A673 (cell line): ENCODE measurements around the gene OR2Y1. TPM values are rescaled to one million over a fixed set of nuclear protein-coding genes. Genes with fewer than 3 reads are reported as not detected.

ENCODE experiments used
- BruUV-seq: library from RNA; stranded (reverse); fragments of 400-500 nt; replicated peaks from 2 replicates; lab custom pipeline; 2021; lab: Mats Ljungman, UMichigan
- CTCF ChIA-PET: fragments of 300-600 bp; sonication (Branson Sonifier 250); formaldehyde crosslinking; loops from one replicate; lab custom pipeline; 2022; ENCODE audit warnings: antibody characterized with exemption; lab: Charles Lee
- POLR2A ChIA-PET: fragments of 300-600 bp; sonication (Branson Sonifier 250); formaldehyde crosslinking; loops from one replicate; lab custom pipeline; 2022; ENCODE audit warnings: antibody characterized with exemption; ENCODE audit not compliant: low non-redundant PET; lab: Charles Lee
- DNase-seq: peaks from one replicate; pipeline ENCODE4 v3.0.0-alpha.2; 2015; ENCODE audit warnings: low spot score
- H3K27ac ChIP-seq: fragments of 200-600 bp; sonication (generic); 2 replicates; pipeline ENCODE4 v1.5.1; 2016; ENCODE audit warnings: mixed run types, low read depth, mild to moderate bottlenecking, mixed read lengths, antibody characterized with exemption, low read length; ENCODE audit not compliant: poor library complexity, severe bottlenecking
- H3K27me3 ChIP-seq: fragments of 200-600 bp; sonication (generic); replicated peaks from 2 replicates; pipeline ENCODE4 v1.6.1; 2017; ENCODE audit warnings: mixed run types, low read depth, mild to moderate bottlenecking, mixed read lengths, antibody characterized with exemption, low read length; ENCODE audit not compliant: insufficient read depth, poor library complexity
- H3K36me3 ChIP-seq: fragments of 200-600 bp; sonication (generic); 2 replicates; pipeline ENCODE4 v1.6.1; 2016; ENCODE audit warnings: mixed run types, mild to moderate bottlenecking, mixed read lengths, antibody characterized with exemption, low read length; ENCODE audit not compliant: insufficient read depth, poor library complexity, severe bottlenecking
- H3K4me1 ChIP-seq: fragments of 200-600 bp; sonication (generic); 2 replicates; pipeline ENCODE4 v1.6.1; 2017; ENCODE audit warnings: mixed run types, mild to moderate bottlenecking, mixed read lengths, antibody characterized with exemption, low read length; ENCODE audit not compliant: insufficient read depth, poor library complexity, severe bottlenecking
- H3K4me3 ChIP-seq: fragments of 200-600 bp; sonication (generic); 2 replicates; pipeline ENCODE4 v1.5.1; 2016; ENCODE audit warnings: low read depth, mixed run types, mild to moderate bottlenecking, mixed read lengths, low read length; ENCODE audit not compliant: poor library complexity, severe bottlenecking
- H3K9me3 ChIP-seq: fragments of 200-600 bp; sonication (generic); 2 replicates; pipeline ENCODE4 v1.6.1; 2016; ENCODE audit warnings: mixed run types, low read depth, mild to moderate bottlenecking, mixed read lengths, antibody characterized with exemption, low read length; ENCODE audit not compliant: poor library complexity, severe bottlenecking
- CTCF ChIP-seq: fragments of 300-800, 200-600 bp; sonication (generic); conservative IDR thresholded peaks from 2 replicates; pipeline ENCODE4 v1.5.1; 2017; ENCODE audit warnings: low read depth, mild to moderate bottlenecking, antibody characterized with exemption, low read length, moderate library complexity, mixed read lengths
- EZH2 ChIP-seq: fragments of 200-600 bp; sonication (generic); IDR thresholded peaks from 2 replicates; pipeline ENCODE4 v1.6.1; 2017; ENCODE audit warnings: borderline replicate concordance, low read depth, mild to moderate bottlenecking, mixed read lengths, antibody characterized with exemption, low read length; ENCODE audit not compliant: poor library complexity, severe bottlenecking
- intact Hi-C: fragments of 100-400 bp; cut with micrococcal nuclease; formaldehyde crosslinking; loops from one replicate; pipeline ENCODE4 v1.10.0; 2022; ENCODE audit not compliant: unreplicated experiment
- total RNA-seq: library from RNA; stranded (reverse); gene quantifications from 2 replicates; pipeline ENCODE4 v1.2.3, GENCODE V29; 2021

The OR2Y1 gene
- total RNA-seq, 1 experiment from 2014 or later, result not detected

- BruUV-seq, result no TSS peak
- TF ChIP-seq EZH2 (no peak), CTCF (no peak)
- DNase-seq, result no peak
- Histone ChIP-seq H3K27me3 (no peaks in the 10 kb centered on the region), H3K4me3 (no peak overlapping the region), H3K27ac (no peak overlapping the region), H3K4me1 (no peaks in the 10 kb centered on the region), H3K9me3 (no peaks in the 10 kb centered on the region), H3K36me3 (no peaks in the 10 kb centered on the region)
- intact Hi-C loops, result loop anchor here (10.0 kb wide), 1 partner anchor 375 kb away; no protein-coding TSS in a partner anchor
- ChIA-PET POLR2A (no interaction called here), CTCF (no interaction called here)
These were observed 40.2 kb upstream of the OR2Y1 start for GRCh38 chr5:180779985-180780610.

GRCh38 chr5:180777475-180777874, 37.6 kb upstream of the OR2Y1 start:
- no peak overlapping the region for H3K4me3 ChIP-seq
- TF ChIP-seq CTCF, result no peak
- H3K4me1 ChIP-seq, result no peaks in the 10 kb centered on the region
- DNase-seq, result no peak
- CTCF ChIA-PET, result no interaction called here
- no peaks in the 10 kb centered on the region for H3K9me3 ChIP-seq
- intact Hi-C loops, result no loop called here
- no TSS peak for BruUV-seq
- peaks cover 5% of the 10 kb centered on the region for H3K27me3 ChIP-seq
- H3K27ac ChIP-seq, result no peak overlapping the region
- POLR2A ChIA-PET, result no interaction called here
- H3K36me3 ChIP-seq, result no peaks in the 10 kb centered on the region

- H3K36me3 ChIP-seq, result no peaks in the 10 kb centered on the region
- peaks cover 5% of the 10 kb centered on the region for H3K27me3 ChIP-seq
- TF ChIP-seq EZH2 (no peak), CTCF (no peak)
- H3K4me1 ChIP-seq, result no peaks in the 10 kb centered on the region
- no peak overlapping the region for H3K4me3 ChIP-seq
- ChIA-PET CTCF (no interaction called here), POLR2A (no interaction called here)
- H3K9me3 ChIP-seq, result no peaks in the 10 kb centered on the region
- DNase-seq, result no peak
- H3K27ac ChIP-seq, result no peak overlapping the region
- intact Hi-C loops, result no loop called here
- BruUV-seq, result no TSS peak
These were observed 36.5 kb upstream of the OR2Y1 start for GRCh38 chr5:180776376-180776775.
